ENCODE results near the gene CMSS1.

CMSS1 gene

DNA sequence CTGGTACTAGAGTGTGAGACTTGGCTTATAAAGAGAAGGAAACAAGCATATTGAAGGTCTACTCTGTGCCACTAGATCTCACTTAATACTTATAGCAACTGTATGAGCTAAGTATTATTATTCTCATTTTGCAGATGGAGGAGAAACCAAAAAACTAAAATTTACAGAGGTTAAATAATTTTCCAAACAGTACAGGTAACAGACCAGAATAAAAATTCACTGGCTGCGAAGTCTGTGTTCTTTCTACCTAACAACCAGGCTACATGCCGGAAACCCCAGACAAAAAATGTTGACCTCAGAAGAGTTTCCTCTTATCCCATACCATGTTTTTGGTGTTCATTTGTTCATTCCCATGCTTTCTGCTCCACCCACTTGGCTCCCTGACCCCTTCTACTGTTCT lies 46.6 kb downstream of the CMSS1 start:
- Histone ChIP-seq H3K27me3 (ENCODE audit: insufficient read depth, poor library complexity, severe bottlenecking) (no peaks in the 10 kb centered on the region), H3K4me3 (replicated peaks; ENCODE audit: insufficient read depth, low read length) (no peak overlapping the region), H3K27ac (replicated peaks) (no peak overlapping the region)
- TF ChIP-seq, protein P1, sequence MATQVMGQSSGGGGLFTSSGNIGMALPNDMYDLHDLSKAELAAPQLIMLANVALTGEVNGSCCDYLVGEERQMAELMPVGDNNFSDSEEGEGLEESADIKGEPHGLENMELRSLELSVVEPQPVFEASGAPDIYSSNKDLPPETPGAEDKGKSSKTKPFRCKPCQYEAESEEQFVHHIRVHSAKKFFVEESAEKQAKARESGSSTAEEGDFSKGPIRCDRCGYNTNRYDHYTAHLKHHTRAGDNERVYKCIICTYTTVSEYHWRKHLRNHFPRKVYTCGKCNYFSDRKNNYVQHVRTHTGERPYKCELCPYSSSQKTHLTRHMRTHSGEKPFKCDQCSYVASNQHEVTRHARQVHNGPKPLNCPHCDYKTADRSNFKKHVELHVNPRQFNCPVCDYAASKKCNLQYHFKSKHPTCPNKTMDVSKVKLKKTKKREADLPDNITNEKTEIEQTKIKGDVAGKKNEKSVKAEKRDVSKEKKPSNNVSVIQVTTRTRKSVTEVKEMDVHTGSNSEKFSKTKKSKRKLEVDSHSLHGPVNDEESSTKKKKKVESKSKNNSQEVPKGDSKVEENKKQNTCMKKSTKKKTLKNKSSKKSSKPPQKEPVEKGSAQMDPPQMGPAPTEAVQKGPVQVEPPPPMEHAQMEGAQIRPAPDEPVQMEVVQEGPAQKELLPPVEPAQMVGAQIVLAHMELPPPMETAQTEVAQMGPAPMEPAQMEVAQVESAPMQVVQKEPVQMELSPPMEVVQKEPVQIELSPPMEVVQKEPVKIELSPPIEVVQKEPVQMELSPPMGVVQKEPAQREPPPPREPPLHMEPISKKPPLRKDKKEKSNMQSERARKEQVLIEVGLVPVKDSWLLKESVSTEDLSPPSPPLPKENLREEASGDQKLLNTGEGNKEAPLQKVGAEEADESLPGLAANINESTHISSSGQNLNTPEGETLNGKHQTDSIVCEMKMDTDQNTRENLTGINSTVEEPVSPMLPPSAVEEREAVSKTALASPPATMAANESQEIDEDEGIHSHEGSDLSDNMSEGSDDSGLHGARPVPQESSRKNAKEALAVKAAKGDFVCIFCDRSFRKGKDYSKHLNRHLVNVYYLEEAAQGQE (IDR thresholded peaks at IDR 0.05; ENCODE audit: insufficient replicate concordance, low read depth), result no peak
- TF ChIP-seq, protein P2, sequence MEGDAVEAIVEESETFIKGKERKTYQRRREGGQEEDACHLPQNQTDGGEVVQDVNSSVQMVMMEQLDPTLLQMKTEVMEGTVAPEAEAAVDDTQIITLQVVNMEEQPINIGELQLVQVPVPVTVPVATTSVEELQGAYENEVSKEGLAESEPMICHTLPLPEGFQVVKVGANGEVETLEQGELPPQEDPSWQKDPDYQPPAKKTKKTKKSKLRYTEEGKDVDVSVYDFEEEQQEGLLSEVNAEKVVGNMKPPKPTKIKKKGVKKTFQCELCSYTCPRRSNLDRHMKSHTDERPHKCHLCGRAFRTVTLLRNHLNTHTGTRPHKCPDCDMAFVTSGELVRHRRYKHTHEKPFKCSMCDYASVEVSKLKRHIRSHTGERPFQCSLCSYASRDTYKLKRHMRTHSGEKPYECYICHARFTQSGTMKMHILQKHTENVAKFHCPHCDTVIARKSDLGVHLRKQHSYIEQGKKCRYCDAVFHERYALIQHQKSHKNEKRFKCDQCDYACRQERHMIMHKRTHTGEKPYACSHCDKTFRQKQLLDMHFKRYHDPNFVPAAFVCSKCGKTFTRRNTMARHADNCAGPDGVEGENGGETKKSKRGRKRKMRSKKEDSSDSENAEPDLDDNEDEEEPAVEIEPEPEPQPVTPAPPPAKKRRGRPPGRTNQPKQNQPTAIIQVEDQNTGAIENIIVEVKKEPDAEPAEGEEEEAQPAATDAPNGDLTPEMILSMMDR (IDR thresholded peaks at IDR 0.05; ENCODE audit: insufficient read depth, low read length), result no peak
- DNase-seq (ENCODE audit: low read depth in 1 of 2, low spot score in 1 of 2), result no peak

- no peak overlapping the region for H3K27ac ChIP-seq (replicated peaks)
- H3K27me3 ChIP-seq (ENCODE audit: insufficient read depth, poor library complexity, severe bottlenecking), result no peaks in the 10 kb centered on the region
- TF ChIP-seq GABPA (IDR thresholded peaks at IDR 0.05; ENCODE audit: low read depth) (no peak), SPI1 (IDR thresholded peaks at IDR 0.05; ENCODE audit: borderline replicate concordance, low read depth) (no peak), POLR2AphosphoS5 (IDR thresholded peaks at IDR 0.05; ENCODE audit: low read depth) (no peak)
- TF ChIP-seq, protein P1 (IDR thresholded peaks at IDR 0.05; ENCODE audit: insufficient replicate concordance, low read depth), result no peak
- TF ChIP-seq, protein P2 (IDR thresholded peaks at IDR 0.05; ENCODE audit: insufficient read depth, low read length), result no peak
- DNase-seq (ENCODE audit: low read depth in 1 of 2, low spot score in 1 of 2), result no peak
- H3K4me3 ChIP-seq (replicated peaks; ENCODE audit: insufficient read depth, low read length), result no peak overlapping the region
Observed at GRCh38 chr3:99865321-99865720, 47.7 kb downstream of the CMSS1 start.

DNA sequence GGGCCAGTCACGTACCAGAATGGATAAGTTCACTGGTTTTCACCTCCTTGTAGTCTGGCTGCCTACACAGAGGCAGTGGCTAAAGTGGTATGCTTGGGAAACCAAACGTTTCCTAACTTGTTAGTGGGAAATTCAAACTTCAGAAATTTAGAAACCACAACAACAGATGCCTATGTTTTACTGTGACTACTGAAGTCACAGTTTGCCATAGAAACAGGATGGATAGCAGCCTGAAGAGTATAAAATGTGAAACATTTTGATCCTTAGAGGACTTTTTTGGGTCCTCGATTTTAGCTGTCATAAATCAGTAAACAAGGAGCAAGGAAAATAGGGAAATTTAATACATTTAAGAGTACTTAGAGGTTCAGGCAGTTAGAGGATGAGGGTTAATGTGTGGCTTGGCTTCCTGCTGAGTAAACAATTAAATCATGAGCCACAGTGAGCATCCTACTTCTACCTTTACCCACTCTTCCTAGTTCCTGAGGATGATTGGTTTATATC lies 48.6 kb downstream of the CMSS1 start:
- peak in 1 of 2 experiments; percentile 55 for DNase-seq (ENCODE audit: low read depth in 1 of 2, low spot score in 1 of 2)
- no peak overlapping the region for H3K4me3 ChIP-seq (replicated peaks; ENCODE audit: insufficient read depth, low read length)
- TF ChIP-seq, protein P2 (IDR thresholded peaks at IDR 0.05; ENCODE audit: insufficient read depth, low read length), result no peak
- no peak for TF ChIP-seq GABPA (IDR thresholded peaks at IDR 0.05; ENCODE audit: low read depth)
- no peak for TF ChIP-seq SPI1 (IDR thresholded peaks at IDR 0.05; ENCODE audit: borderline replicate concordance, low read depth)
- TF ChIP-seq, protein P1 (IDR thresholded peaks at IDR 0.05; ENCODE audit: insufficient replicate concordance, low read depth), result no peak
- no peak for TF ChIP-seq POLR2AphosphoS5 (IDR thresholded peaks at IDR 0.05; ENCODE audit: low read depth)
- peak overlapping the region; percentile 29 for H3K27ac ChIP-seq (replicated peaks)
- no peaks in the 10 kb centered on the region for H3K27me3 ChIP-seq (ENCODE audit: insufficient read depth, poor library complexity, severe bottlenecking)
